HG03196 (cell line): ENCODE measurements around the gene SHISA9.

Experiments used
- ATAC-seq: cut with Tn5 transposase; IDR thresholded peaks from one replicate; pipeline ENCODE4 v1.9.1; 2021; ENCODE audit not compliant: unreplicated experiment

The SHISA9 gene

GRCh38 chr16:13013043-13013442 lies 111.6 kb downstream of the SHISA9 start:
- no peak for ATAC-seq

DNA sequence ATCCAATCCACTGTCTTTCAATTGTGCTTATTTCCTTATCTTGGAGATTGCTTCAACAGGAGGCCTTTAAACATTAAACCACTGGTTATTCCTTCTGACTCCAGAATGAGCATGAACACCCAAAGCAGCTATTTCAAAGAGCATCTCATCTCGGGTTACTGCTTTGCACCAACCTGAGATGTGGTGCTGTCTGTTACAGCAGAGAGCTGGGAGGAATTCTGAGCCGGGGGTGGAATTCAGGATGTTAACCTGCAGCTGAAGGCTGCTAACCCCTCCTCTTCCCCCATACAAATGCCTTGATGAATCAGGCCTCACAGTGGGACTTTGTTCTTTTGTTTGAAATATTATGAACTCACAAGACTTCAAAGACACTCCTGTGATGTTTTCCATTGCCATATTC lies 113.1 kb downstream of the SHISA9 start:
- no peak for ATAC-seq

DNA sequence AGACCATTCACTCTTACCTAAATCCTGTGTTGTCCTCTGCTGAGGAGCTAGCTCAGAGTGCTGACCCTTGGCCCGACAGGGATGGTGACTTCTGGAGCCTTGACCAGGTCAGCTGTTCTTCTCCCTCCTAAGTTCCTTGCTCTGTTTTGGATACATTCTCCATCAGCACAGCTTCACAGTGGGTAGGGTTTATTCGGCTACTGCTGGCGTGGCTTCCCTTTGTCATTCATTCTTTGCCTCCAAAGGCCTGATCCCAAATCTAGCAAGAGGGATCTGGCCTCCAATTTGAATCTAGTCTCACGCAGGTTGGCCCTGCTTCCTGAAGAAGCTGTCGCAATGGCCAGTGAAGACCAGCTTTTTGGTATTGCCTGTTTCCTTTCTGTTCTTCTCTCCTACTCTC lies 116.6 kb downstream of the SHISA9 start:
- no peak for ATAC-seq

- ATAC-seq: no peak
These were observed 120.6 kb downstream of the SHISA9 start for GRCh38 chr16:13021996-13022395.

- ATAC-seq: no peak
These were observed 128.4 kb downstream of the SHISA9 start for GRCh38 chr16:13029786-13030185.

GRCh38 chr16:13030769-13031168 lies 129.4 kb downstream of the SHISA9 start:
- ATAC-seq: no peak

GRCh38 chr16:13032911-13033310 lies 131.5 kb downstream of the SHISA9 start:
- no peak for ATAC-seq

- ATAC-seq: no peak
These were observed 135.2 kb downstream of the SHISA9 start for GRCh38 chr16:13036600-13036999.

- no peak for ATAC-seq
These were observed 137.2 kb downstream of the SHISA9 start for GRCh38 chr16:13038591-13038990.

GRCh38 chr16:13039526-13039925 lies 138.1 kb downstream of the SHISA9 start:
- ATAC-seq: no peak

GRCh38 chr16:13041180-13041579 lies 139.8 kb downstream of the SHISA9 start:
- no peak for ATAC-seq

GRCh38 chr16:13041646-13042290 lies 140.4 kb downstream of the SHISA9 start:
- no peak for ATAC-seq

DNA sequence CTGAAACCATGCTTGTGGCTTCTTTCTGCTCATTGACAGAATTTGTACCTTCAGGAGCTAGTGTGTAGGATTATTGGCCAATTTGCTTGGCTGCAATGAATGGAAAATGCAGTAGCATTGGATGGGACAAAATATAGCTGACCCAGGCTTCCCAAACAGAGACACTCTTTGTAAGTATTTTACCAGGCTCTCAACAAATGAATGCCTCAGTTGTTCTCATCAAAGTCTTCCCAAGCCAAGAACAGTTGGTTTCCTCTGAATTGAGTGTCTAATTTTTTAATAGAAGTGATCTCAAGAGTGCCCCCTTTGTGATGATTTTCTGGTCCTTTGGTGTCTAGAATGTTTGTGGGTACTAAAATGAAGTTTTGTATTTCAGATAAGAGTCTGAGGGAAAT lies 140.9 kb downstream of the SHISA9 start:
- ATAC-seq: no peak

DNA sequence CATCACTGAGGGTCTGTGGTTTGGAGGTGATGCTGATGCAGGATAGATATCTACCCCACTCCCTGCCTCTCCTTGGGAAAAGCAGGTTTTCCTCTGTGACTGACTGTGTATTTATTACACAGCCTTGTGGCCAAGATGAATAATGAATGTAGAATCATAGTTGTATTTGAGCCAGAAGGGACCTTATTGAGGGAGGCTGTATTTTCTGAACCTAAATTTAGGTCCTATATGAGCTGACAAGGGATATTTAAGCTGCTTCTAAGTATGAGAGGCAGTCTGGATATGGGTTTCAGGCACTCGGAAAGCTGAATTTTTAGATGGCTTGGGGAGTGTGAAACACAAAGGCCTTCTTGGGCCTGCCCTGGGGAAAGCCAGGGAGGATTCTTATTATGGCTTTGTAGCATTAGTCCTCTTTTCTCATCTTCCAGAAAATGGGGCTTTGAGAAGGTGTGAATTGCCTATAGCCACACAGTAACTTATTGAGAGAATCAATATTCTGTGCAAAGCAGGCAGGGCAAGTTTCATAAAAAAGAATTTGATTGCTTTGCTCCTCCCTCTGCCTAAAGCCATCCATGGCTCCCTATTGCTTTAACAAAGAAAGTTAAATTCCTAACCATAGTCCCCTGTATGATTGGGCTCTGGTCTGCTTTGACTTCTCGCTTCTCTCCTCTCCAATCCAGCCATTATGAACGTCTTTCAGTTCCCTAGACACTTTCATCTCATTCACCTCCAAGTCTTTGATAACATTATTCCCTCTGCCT lies 144.8 kb downstream of the SHISA9 start:
- ATAC-seq: no peak

GRCh38 chr16:13047276-13047675 lies 145.9 kb downstream of the SHISA9 start:
- ATAC-seq: no peak

GRCh38 chr16:13049688-13050087 lies 148.3 kb downstream of the SHISA9 start:
- no peak for ATAC-seq

GRCh38 chr16:13052431-13052830 lies 151.0 kb downstream of the SHISA9 start:
- no peak for ATAC-seq

GRCh38 chr16:13055480-13055879 lies 154.1 kb downstream of the SHISA9 start:
- no peak for ATAC-seq

DNA sequence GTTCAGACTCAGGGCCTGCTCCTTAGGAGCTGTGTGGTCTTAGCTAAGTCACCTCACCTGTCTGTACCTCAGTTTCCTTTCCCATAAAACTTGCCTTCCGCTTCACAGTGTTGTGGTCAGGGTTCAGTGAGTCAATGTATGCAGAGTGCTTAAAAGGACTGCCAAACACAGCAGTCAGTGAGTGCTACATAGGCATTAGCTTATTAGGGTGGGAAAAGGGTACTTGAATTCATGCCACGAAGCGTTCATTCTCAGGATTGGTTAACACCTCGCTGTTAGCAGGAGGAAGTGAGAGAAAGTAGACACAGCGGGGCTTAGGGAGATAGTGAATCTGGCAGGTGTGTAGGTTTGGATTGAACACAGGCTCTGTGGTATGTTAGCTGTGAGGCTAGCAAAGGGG lies 155.2 kb downstream of the SHISA9 start:
- no peak for ATAC-seq

DNA sequence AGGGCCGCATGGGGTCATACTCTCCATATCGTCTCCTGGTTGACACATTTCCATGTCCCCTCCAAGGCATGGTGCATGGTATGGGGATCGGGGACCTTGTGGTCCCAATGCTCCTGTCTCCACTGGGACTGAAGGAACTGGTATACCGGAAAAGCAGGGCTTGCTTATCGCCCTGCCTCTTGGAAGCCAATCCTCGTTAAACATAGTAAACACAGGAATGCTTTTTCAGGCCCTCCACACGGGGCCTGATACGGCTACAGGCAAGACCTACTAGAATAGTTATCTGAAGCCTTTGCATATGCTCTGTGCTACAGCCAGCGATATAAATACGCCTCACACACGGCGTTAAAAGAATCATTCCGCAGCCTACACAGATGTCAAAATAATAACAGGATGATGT lies 159.5 kb downstream of the SHISA9 start:
- ATAC-seq: no peak

DNA sequence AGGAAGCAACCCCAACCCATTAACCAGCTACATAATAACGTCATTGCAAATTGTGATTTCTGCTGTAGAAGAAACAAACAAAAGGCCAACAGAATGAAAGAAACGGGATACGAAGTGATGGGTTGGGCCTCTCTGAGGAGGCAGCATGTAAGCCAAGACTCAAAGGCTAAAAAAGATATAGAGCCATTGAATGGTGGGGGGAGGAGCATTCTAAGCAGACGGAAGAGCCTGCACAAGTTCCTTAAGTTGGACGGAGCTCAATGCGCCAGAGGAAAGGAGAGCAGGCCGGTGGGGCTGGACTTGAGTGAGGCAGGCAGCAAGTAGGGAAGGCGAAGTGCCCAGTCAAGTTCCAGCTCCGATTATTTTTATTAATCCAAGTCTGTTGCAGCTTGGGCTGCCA lies 160.3 kb downstream of the SHISA9 start:
- no peak for ATAC-seq

GRCh38 chr16:13062219-13062618 lies 160.8 kb downstream of the SHISA9 start:
- no peak for ATAC-seq

- no peak for ATAC-seq
These were observed 162.1 kb downstream of the SHISA9 start for GRCh38 chr16:13063457-13063856.
